KG1 (cell line): ENCODE data around the gene DPYD.

Experiments used
- DNase-seq: peaks from one replicate; lab custom pipeline; 2025; lab: John Stamatoyannopoulos, UW

The DPYD gene

DNA sequence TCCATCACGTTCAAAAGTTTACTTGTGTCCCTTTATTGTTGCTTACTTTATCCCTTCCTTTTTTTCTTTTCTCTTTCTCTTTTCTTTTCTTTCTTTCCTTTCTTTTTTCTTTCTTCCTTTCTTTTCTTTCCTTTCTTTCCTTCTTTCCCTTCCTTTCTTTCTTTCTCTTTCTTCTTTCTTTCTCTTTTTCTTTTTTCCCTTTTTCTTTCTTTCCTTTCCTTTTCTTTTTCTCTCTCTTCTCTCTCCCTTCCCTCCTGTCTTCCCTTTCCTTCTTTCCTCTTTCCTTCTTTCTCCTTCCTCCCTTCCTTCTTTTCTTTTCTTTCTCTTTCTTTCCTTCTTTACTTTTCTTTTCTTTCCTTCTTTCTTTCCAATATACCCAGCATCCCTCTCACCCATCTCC is 391.2 kb downstream of the DPYD start:
- DNase-seq = no peak

- no peak for DNase-seq
These were observed 396.6 kb downstream of the DPYD start for GRCh38 chr1:97524211-97524610.

DNA sequence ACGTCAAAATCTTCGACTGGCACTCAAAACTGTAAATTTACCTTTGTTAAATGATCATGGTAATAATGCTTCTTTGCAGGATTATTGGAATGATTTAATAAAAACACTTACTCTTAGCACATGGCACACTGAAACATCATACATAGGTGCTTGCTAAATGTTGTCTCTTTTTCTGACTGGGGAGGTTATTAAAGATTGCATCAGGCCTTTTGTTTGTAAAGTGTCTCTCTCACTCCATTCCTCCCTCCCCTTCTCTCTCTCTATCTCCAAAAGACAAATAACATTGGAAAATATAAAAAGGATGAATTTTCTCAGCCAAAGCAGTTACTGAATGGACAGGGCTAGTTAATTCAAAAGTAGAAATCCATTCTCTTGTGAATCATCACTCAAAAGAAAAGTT is 404.2 kb downstream of the DPYD start:
- DNase-seq = no peak

GRCh38 chr1:97508653-97509218 is 412.1 kb downstream of the DPYD start:
- DNase-seq = no peak

DNA sequence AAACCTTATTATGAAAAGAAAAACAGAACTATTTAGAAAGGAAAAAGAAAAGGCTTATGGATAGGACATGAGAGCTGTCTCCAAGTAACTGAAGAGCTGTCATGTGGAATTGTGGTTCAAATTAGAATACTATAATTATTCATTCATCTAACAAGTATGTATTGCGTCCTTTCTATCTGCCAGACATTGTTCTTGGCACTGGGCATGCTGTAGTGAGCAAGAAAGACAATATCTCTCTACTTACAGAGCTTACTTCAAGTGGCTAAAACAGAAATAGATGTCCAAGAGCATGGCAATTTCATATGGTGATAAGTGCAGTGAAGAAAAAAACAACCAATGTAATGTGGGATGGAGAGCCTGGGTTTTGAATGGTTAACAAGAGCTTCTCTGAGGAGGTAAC is 413.0 kb downstream of the DPYD start:
- no peak for DNase-seq

GRCh38 chr1:97506368-97506767 is 414.5 kb downstream of the DPYD start:
- DNase-seq = no peak

DNA sequence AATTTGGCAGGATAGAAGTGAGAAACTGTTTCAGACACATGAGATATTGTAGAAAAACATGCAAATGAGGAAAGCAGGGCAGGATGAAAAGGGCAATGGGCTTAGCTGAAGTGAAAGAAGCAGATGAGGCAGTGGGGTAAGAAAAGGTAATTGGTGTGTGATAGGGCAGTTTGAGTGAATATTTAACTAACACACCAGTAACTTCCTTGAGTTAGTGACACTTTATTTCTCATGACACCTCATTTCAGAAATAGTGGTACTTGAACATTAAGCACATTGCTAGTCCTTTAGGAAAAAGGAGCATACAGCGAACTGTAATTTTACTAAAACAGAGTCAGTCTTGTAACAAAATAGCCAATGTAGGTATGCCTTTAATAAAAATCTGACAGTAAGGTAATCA is 415.0 kb downstream of the DPYD start:
- no peak for DNase-seq

- DNase-seq = no peak
These were observed 415.5 kb downstream of the DPYD start for GRCh38 chr1:97505289-97505688.

DNA sequence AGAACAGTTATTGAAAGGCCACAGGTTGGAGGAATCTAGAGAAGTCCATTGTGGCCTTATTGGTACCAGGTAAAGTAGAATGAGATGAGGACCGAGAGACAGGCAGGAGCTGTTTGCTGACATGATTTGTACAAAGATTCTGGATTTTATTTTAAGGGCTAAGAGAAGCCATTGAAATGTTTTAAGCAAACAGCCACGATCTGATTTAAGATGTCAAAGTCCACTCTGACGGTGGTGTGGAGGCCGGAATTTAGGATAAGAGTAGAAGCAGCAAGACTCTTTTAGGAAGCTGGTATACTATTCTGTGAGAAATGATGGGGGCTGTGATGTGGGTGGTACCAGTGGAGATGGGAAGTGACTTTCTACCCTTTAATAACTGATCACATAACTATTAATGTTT is 418.5 kb downstream of the DPYD start:
- DNase-seq = no peak

- DNase-seq = no peak
These were observed 419.2 kb downstream of the DPYD start for GRCh38 chr1:97501628-97502027.

DNA sequence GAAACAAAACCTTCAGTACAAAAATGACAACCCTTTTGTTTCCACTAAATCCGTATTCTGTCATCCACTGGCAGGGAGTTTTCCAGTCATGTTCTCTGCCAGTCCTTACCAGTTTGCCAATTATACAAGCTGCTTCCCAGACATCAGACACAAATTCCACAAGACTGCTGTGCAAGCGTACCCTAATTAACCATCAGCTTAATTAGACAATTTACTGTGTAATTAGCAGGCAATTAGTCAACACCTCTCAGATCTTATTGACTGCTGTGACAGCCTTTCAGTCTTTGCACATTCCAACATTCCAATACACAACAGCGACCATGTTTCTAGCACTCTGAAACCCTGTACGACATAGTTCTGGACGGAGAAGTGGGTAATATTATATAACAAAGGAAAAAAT is 420.1 kb downstream of the DPYD start:
- DNase-seq = no peak

- DNase-seq = no peak
These were observed 421.2 kb downstream of the DPYD start for GRCh38 chr1:97499667-97500066.

- no peak for DNase-seq
These were observed 431.0 kb downstream of the DPYD start for GRCh38 chr1:97489834-97490233.

- DNase-seq = no peak
These were observed 432.3 kb downstream of the DPYD start for GRCh38 chr1:97488530-97488929.

DNA sequence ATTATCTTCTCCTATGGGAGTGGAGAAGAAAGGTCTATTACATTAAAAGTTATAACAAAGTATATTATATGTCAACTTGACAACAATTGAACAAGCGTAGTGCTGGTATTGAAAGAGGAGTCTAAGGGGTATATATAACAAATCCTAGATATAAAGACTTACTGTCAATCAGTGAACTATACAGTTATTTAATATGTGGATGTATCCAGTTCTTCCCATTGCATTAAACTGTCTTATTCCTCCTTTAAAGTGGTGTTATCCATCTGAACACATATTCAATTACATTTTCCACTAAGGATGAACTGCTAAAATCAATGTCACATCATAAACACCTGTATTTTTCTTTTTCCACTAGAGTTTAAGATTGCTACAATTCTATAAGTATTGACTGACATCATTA is 438.8 kb downstream of the DPYD start:
- DNase-seq = no peak

- DNase-seq = no peak
These were observed 453.4 kb downstream of the DPYD start for GRCh38 chr1:97467445-97467844.

DNA sequence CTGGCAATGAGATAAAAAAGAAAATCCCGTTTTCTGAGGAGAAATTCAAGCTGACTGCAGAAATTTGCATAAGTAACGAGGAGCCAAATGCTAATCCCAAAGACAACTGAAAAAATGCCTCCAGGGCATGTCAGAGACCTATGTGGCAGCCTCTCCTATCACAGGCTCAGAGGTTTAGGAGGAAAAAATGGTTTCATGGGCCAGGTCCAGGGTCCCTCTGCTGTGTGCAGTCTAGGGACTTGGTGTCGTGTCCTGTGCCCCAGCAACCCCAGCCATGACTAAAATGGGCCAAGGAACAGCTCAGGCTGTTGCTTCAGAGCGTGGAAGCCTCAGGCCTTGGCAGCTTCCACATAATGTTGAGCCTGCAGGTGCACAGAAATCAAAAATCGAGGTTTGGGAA is 456.5 kb downstream of the DPYD start:
- no peak for DNase-seq

DNA sequence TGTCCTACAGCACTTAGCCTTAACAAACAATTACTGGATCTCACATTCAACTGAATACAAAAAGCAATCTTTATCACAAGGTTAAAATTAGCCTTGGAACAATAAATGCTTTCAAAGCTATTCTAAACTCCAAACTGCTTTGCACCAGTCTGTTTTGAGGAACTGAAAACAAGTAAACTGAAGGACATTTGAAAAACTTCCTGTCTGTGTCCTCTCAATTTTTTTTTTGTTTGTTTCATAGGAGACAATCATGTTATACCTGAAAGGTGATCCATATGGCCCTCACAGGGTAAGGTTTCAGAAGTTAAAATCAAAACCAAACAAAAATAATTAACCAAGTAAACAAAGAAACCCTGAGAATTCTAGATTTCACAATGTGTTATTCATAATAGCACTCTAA is 459.1 kb downstream of the DPYD start:
- no peak for DNase-seq

DNA sequence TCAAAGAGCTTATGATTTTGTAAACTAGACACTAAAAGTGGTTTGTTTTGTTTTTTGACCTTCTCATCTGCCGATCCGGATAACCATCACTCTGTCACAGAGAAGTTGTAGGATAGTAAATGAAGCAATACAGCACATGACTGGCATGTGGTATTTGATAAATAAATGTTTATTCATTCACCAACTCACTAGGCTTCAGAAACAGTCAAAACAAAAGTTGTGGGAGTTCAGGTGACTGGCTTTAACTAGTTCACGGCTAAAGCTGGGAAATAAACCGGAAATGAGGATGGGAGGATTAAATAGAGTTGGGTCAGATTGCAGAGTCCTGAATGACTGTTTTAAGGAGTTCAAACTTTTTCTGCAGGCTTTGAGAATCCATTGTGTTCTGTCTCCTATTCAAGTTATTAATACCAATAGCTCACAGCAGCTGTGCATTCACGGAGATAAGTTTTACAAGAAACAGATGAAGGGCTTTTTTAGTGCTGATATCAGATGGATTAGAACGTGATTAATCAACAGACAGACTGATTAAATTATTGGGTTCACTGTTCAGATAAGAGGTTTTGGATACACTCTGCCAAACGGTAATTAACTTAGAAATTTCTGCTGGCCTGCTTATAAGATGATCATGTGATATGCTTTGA is 463.3 kb downstream of the DPYD start:
- no peak for DNase-seq

DNA sequence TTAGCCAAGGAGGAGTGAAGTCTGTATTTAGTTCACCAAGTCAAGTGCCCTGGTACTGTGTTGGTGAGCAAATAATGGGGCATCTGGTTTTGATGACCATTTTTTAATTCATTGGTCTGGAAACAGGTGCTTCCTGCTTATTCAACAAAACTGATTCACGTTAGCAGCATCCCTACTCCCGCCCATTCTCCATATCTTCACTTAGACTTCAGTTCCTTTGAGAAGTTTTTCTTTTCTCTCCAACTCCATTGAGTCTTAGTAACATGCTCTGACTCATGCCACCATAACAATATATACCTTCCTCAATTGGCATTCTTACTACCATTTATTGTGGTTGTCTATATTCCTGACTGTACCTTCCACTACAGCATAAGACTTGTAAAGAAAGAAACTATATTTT is 468.9 kb downstream of the DPYD start:
- DNase-seq = no peak

DNA sequence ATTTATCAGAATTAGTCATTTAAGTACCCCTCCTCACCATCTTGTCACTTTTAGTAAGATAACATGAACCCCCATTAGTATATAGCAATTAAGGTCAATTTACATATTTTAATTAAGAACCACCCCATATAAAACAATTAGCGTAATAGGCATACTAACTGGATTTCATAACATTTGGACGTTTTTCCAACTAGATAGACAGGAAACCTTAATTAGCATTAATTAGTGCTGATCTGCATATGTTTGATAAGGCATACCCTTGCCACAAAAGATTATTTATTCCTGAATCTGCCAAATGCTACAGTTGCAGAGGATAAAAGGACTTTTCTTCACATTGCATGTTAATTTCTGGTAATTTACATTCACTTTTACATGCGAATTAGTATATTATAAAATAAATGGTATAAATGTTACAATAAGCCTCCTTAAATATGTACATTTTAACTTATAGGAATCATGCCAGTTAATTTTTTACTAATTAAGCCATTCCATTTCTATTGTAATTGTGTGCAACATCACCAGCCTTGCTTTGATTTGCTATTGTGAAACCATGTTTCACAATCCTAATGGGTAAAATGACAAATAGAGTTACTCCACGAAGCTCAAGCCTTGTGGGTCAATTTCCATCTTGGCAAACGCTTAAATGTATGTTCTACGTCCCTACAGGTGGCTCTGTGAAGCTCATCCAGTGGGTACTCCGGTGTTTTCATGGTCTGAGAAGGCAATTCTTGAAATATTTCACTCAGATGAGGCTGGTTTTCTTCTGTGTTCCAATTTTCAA is 469.6 kb downstream of the DPYD start:
- DNase-seq = no peak

GRCh38 chr1:97441966-97442365 is 478.9 kb downstream of the DPYD start:
- DNase-seq = no peak

DNA sequence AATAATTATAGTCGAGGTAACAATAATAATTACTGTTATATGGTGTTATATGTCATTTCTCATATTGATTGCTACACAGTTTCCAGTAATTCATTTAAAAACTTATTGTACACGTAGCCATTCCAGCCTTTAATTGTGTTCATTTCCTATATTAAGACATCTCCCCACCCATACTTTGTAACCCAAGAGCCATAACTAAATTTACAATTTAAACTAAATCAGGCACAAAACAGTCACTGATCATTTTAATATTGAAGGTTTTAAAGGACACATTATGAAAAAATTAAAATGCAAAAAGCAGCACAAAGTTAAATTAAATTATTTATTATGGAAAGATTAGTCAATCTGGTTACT is 487.0 kb downstream of the DPYD start:
- no peak for DNase-seq
